H1 (cell line): ENCODE data around the gene CPNE4. TPM values are rescaled to one million over a fixed set of nuclear protein-coding genes. Genes with fewer than 3 reads are reported as not detected.

Experiments
- CTCF ChIA-PET: fragments of 300-600 bp; sonication (Branson Sonifier 250); formaldehyde crosslinking; loops from one replicate; lab custom pipeline; 2021; ENCODE audit not compliant: partially characterized antibody; lab: Charles Lee
- POLR2A ChIA-PET: fragments of 300-600 bp; sonication (Branson Sonifier 250); formaldehyde crosslinking; loops from one replicate; lab custom pipeline; 2021; ENCODE audit warnings: inconsistent platforms; ENCODE audit not compliant: partially characterized antibody; lab: Charles Lee
- DNase-seq, 2 experiments: peaks; one replicate each; pipeline versions ENCODE4 v3.0.0 to v3.0.0-alpha.2; 2010 to 2022; ENCODE audit warnings: low spot score in 2 of 2, low read depth in 1 of 2, mixed read lengths in 1 of 2
- FAIRE-seq: peaks from 2 replicates; lab custom pipeline; 2011; peaks lifted over from hg19 to GRCh38; lab: Jason Lieb, UNC
- H2AFZ ChIP-seq: 2 replicates; pipeline ENCODE4 v1.8.1; 2012; ENCODE audit warnings: low read length, inconsistent platforms
- H2AK5ac ChIP-seq: 2 replicates; pipeline ENCODE4 v1.6.1; 2013; ENCODE audit warnings: low read depth, low read length
- H2BK120ac ChIP-seq: replicated peaks from 2 replicates; pipeline ENCODE3; 2013; ENCODE audit warnings: low read depth, low read length, inconsistent platforms
- H2BK12ac ChIP-seq: 2 replicates; pipeline ENCODE4 v1.6.1; 2013; ENCODE audit warnings: low read depth, low read length
- H2BK15ac ChIP-seq: 2 replicates; pipeline ENCODE4 v1.6.1; 2013; ENCODE audit warnings: low read length
- H2BK20ac ChIP-seq: 2 replicates; pipeline ENCODE4 v1.6.1; 2013; ENCODE audit warnings: low read length
- H2BK5ac ChIP-seq: 2 replicates; pipeline ENCODE4 v1.6.1; 2013; ENCODE audit warnings: low read depth, low read length
- H3K14ac ChIP-seq: 2 replicates; pipeline ENCODE4 v1.6.1; 2013; ENCODE audit warnings: inconsistent platforms; ENCODE audit not compliant: insufficient read length
- H3K18ac ChIP-seq: 2 replicates; pipeline ENCODE4 v1.6.1; 2013; ENCODE audit warnings: low read length; ENCODE audit errors: extremely low read depth
- H3K23ac ChIP-seq: 2 replicates; pipeline ENCODE4 v1.6.1; 2013; ENCODE audit warnings: inconsistent platforms; ENCODE audit not compliant: insufficient read length
- H3K23me2 ChIP-seq: 2 replicates; pipeline ENCODE4 v1.6.1; 2013; ENCODE audit warnings: low read depth, low read length
- H3K27ac ChIP-seq: 2 replicates; pipeline ENCODE4 v1.6.1; 2011; ENCODE audit warnings: low read depth, low read length, inconsistent platforms
- H3K27me3 ChIP-seq, 4 experiments: replicated peaks in 1 of 4; 1 replicate in 1 of 4; 2 replicates in 3 of 4; pipeline versions ENCODE4 v1.6.1 to v1.8.1; 2011 to 2013; ENCODE audit warnings: low read length in 3 of 4, mild to moderate bottlenecking in 3 of 4, inconsistent platforms in 2 of 4, mixed read lengths in 2 of 4, moderate library complexity in 1 of 4; ENCODE audit not compliant: control insufficient read depth in 3 of 4, insufficient read depth in 3 of 4; ENCODE audit errors: extremely low read depth in 1 of 4
- H3K36me3 ChIP-seq, 4 experiments: 2 replicates each; pipeline versions ENCODE4 v1.6.1 to v1.8.1; 2011 to 2013; ENCODE audit warnings: mild to moderate bottlenecking in 4 of 4, low read length in 3 of 4, moderate library complexity in 2 of 4, control low read depth in 1 of 4, inconsistent platforms in 1 of 4; ENCODE audit not compliant: insufficient read depth in 4 of 4, control insufficient read depth in 2 of 4
- H3K4ac ChIP-seq: replicated peaks from 2 replicates; pipeline ENCODE3; 2013; ENCODE audit warnings: low read length, low read depth, mixed read lengths, inconsistent platforms; ENCODE audit not compliant: insufficient read length
- H3K4me1 ChIP-seq, 4 experiments: replicated peaks in 1 of 4; 1 replicate in 1 of 4; 2 replicates in 3 of 4; pipeline versions ENCODE4 v1.6.1 to v1.8.1; 2011 to 2013; ENCODE audit warnings: low read length in 3 of 4, inconsistent platforms in 2 of 4, mixed read lengths in 1 of 4; ENCODE audit not compliant: insufficient read depth in 4 of 4, control insufficient read depth in 3 of 4
- H3K4me2 ChIP-seq, 2 experiments: 2 replicates each; pipeline versions ENCODE4 v1.6.1 to v1.8.1; 2011 to 2013; ENCODE audit warnings: low read depth in 2 of 2, low read length in 2 of 2, control low read depth in 1 of 2, inconsistent platforms in 1 of 2, mild to moderate bottlenecking in 1 of 2; ENCODE audit not compliant: insufficient read depth in 1 of 2
- H3K4me3 ChIP-seq, 4 experiments: fragments of 200-600, 300-600 bp in 1 of 4; sonication (generic), shearing (Covaris generic), sonication (Bioruptor Twin) in 1 of 4; 2 replicates each; pipeline versions ENCODE4 v1.5.1 to v1.8.1; 2011 to 2016; ENCODE audit warnings: low read length in 4 of 4, low read depth in 3 of 4, control low read depth in 2 of 4, inconsistent platforms in 2 of 4, mild to moderate bottlenecking in 2 of 4, mixed read lengths in 1 of 4, moderate library complexity in 1 of 4; ENCODE audit not compliant: insufficient read depth in 2 of 4; ENCODE audit errors: extremely low read depth in 1 of 4
- H3K56ac ChIP-seq: replicated peaks from 2 replicates; pipeline ENCODE3; 2013; ENCODE audit warnings: low read depth, mild to moderate bottlenecking, mixed read lengths, low read length, inconsistent platforms; ENCODE audit not compliant: insufficient read length
- H3K79me1 ChIP-seq: 2 replicates; pipeline ENCODE4 v1.6.1; 2013; ENCODE audit warnings: low read depth, low read length, control low read depth
- H3K79me2 ChIP-seq, 2 experiments: 2 replicates each; pipeline versions ENCODE4 v1.6.1 to v1.8.1; 2012 to 2013; ENCODE audit warnings: low read length in 2 of 2, mild to moderate bottlenecking in 2 of 2, inconsistent platforms in 1 of 2; ENCODE audit not compliant: insufficient read depth in 2 of 2, control insufficient read depth in 1 of 2
- H3K9ac ChIP-seq, 4 experiments: replicated peaks in 1 of 4; 1 replicate in 1 of 4; 2 replicates in 3 of 4; pipeline versions ENCODE4 v1.6.1 to v1.8.1; 2011 to 2013; ENCODE audit warnings: low read depth in 3 of 4, low read length in 3 of 4, control low read depth in 2 of 4, mild to moderate bottlenecking in 2 of 4, moderate library complexity in 2 of 4, inconsistent platforms in 1 of 4; ENCODE audit errors: extremely low read depth in 1 of 4
- H3K9me3 ChIP-seq, 2 experiments: 2 replicates each; pipeline versions ENCODE4 v1.6.1 to v1.8.1; 2012 to 2013; ENCODE audit warnings: mild to moderate bottlenecking in 2 of 2, moderate library complexity in 2 of 2, control low read depth in 1 of 2, inconsistent platforms in 1 of 2, low read depth in 1 of 2, low read length in 1 of 2, mixed read lengths in 1 of 2; ENCODE audit not compliant: insufficient read depth in 2 of 2
- H4K20me1 ChIP-seq, 2 experiments: replicated peaks in 1 of 2; 2 replicates each; pipeline versions ENCODE3 to v1.8.1; 2011 to 2013; ENCODE audit warnings: inconsistent platforms in 2 of 2, low read length in 2 of 2, mild to moderate bottlenecking in 1 of 2; ENCODE audit not compliant: insufficient read depth in 2 of 2, control insufficient read depth in 1 of 2
- H4K5ac ChIP-seq: 2 replicates; pipeline ENCODE4 v1.6.1; 2013; ENCODE audit warnings: low read length, low read depth, mixed read lengths, inconsistent platforms; ENCODE audit not compliant: insufficient read length
- H4K8ac ChIP-seq: 2 replicates; pipeline ENCODE4 v1.8.0; 2013; ENCODE audit warnings: mild to moderate bottlenecking, moderate library complexity, low read length, inconsistent platforms; ENCODE audit not compliant: insufficient read depth; ENCODE audit errors: extremely low read depth
- H4K91ac ChIP-seq: replicated peaks from 2 replicates; pipeline ENCODE3; 2013; ENCODE audit warnings: low read length, mixed read lengths, inconsistent platforms; ENCODE audit not compliant: insufficient read length
- CBX5 ChIP-seq: fragments of 300-800, 300-1000 bp; sonication (generic); IDR thresholded peaks from 2 replicates; pipeline ENCODE4 v1.7.1; 2016; ENCODE audit warnings: antibody characterized with exemption, low read length, low read depth
- CREB1 ChIP-seq: IDR thresholded peaks from 2 replicates; pipeline ENCODE4 v1.6.1; 2012; ENCODE audit warnings: inconsistent platforms
- JUN ChIP-seq: IDR thresholded peaks from 2 replicates; pipeline ENCODE4 v1.6.1; 2011; ENCODE audit warnings: low read depth, mild to moderate bottlenecking, improper control_type of control experiment, low read length
- JUND ChIP-seq: IDR thresholded peaks from 2 replicates; pipeline ENCODE4 v1.6.1; 2011; ENCODE audit warnings: mild to moderate bottlenecking, improper control_type of control experiment, low read length
- POLR2A ChIP-seq, 2 experiments: IDR thresholded peaks; 1 replicate in 1 of 2; 2 replicates in 1 of 2; pipeline ENCODE4 v1.6.1; 2011; ENCODE audit warnings: low read depth in 2 of 2, low read length in 2 of 2, mild to moderate bottlenecking in 2 of 2; ENCODE audit errors: control extremely low read depth in 1 of 2
- RAD21 ChIP-seq, 2 experiments: IDR thresholded peaks in 1 of 2; conservative IDR thresholded peaks in 1 of 2; 2 replicates each; pipeline ENCODE4 v1.6.1; 2011; ENCODE audit warnings: low read depth in 2 of 2, low read length in 2 of 2, improper control_type of control experiment in 1 of 2, inconsistent platforms in 1 of 2, mild to moderate bottlenecking in 1 of 2, moderate library complexity in 1 of 2
- RFX5 ChIP-seq: IDR thresholded peaks from 2 replicates; pipeline ENCODE4 v1.6.1; 2011; ENCODE audit warnings: low read depth, low read length, improper control_type of control experiment, borderline replicate concordance
- RXRA ChIP-seq: IDR thresholded peaks from 2 replicates; pipeline ENCODE4 v1.6.1; 2011; ENCODE audit warnings: low read depth, mild to moderate bottlenecking, low read length, moderate library complexity; ENCODE audit not compliant: insufficient read depth
- SP1 ChIP-seq: IDR thresholded peaks from 2 replicates; pipeline ENCODE4 v1.6.1; 2011; ENCODE audit warnings: low read depth, low read length
- TBP ChIP-seq: IDR thresholded peaks from 2 replicates; pipeline ENCODE4 v1.6.1; 2011; ENCODE audit warnings: low read depth, low read length, improper control_type of control experiment
- WGBS, 2 experiments: shearing (Covaris generic) in 1 of 2; methylation state at CpG; one replicate each; pipeline versions ENCODE4 v1.1.6 to v1.1.7; 2013 to 2015; ENCODE audit warnings: low lambda C conversion rate in 2 of 2, mixed read lengths in 2 of 2, inconsistent platforms in 1 of 2, low coverage in 1 of 2, missing lambda C conversion rate in 1 of 2; ENCODE audit not compliant: insufficient replicate concordance in 2 of 2, insufficient coverage in 1 of 2, insufficient read length in 1 of 2; ENCODE audit errors: extremely low coverage in 1 of 2, missing lambda C conversion rate in 1 of 2; 5-methylcytosine and 5-hydroxymethylcytosine counted together
- polyA plus RNA-seq, 7 experiments: library from polyadenylated mRNA; depleted of rRNA in 3 of 7; stranded (reverse) in 5 of 7; unstranded in 2 of 7; fragments of >200 nt in 5 of 7; fragments of 200-250 nt in 2 of 7; gene quantifications; 1 replicate in 5 of 7; 2 replicates in 1 of 7; 4 replicates in 1 of 7; pipeline versions ENCODE4 v1.2.1 to v1.2.3, GENCODE V29; 2011 to 2013; ENCODE audit warnings: missing spikeins in 2 of 7, mixed read lengths in 2 of 7
- total RNA-seq: library from RNA; stranded (reverse); fragmentation: NEBNext Ultra II Directional; extraction: Animal tissue kit (Norgen Biotek cat#: 25700); gene quantifications from 2 replicates; pipeline ENCODE4 v1.2.1, GENCODE V29; 2021
- TF ChIP-seq, protein P1 (sequence below): IDR thresholded peaks from 2 replicates; pipeline ENCODE4 v1.6.1; 2012; ENCODE audit warnings: low read length, inconsistent platforms

Gene CPNE4
- total and polyA plus RNA-seq, 2 of the 8 experiments (the other 6 are each of a cell fraction or from before 2014, with no cell fraction given): 0.82 to 3.8 TPM

DNA sequence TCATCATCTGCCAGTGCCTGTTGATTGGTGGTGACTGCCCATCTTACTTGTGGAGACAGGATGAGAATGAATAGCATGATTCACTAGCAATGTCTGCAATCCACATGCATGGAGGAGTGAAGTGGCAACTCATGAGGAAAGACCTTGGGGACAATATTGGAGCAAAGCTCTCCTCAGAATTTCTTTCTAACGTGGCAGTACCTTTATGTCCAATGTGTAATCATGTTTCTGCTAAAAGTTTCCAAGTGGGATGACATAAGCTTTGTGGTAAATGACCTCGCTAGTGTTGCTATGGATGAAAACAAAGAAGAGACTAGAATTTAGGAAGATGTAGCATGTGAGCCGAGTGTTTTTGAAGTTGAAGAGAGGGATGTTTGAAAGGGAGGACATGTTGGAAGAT lies 117.8 kb downstream of the CPNE4 start:
- Histone ChIP-seq H3K23me2 (no peaks in the 10 kb centered on the region; the same call in 1 of the 2 replicates), H2AFZ (no peak overlapping the region), H4K20me1 (no peaks in the 10 kb centered on the region), H3K14ac (no peak overlapping the region), H2BK12ac (peak overlapping the region; percentile 60; the same call in 1 of the 2 replicates), H2BK20ac (no peak overlapping the region), H3K4ac (no peak overlapping the region), H3K4me3 (no peak overlapping the region), H3K27ac (no peak overlapping the region; the same call in 1 of the 2 replicates), H3K23ac (no peak overlapping the region), H3K18ac (no peak overlapping the region), H2BK15ac (0 out of 2 replicates have a peak overlapping the region, but pooled peaks have one; percentile 63), H4K8ac (no peak overlapping the region), H3K4me2 (no peak overlapping the region), H3K9me3 (no peaks in the 10 kb centered on the region), H2AK5ac (no peak overlapping the region), H4K5ac (no peak overlapping the region), H3K79me1 (no peaks in the 10 kb centered on the region), H4K91ac (no peak overlapping the region), H3K36me3 (no peaks in the 10 kb centered on the region), H3K4me1 (peaks cover 0 to 29% (median 20%) of the 10 kb centered on the region in 4 experiments; a peak in 6 of 7 replicates), H3K56ac (no peak overlapping the region), H3K79me2 (no peaks in the 10 kb centered on the region), H3K9ac (no peak overlapping the region), H3K27me3 (no peaks in the 10 kb centered on the region), H2BK120ac (no peak overlapping the region), H2BK5ac (no peak overlapping the region)
- TF ChIP-seq TBP: no peak
- TF ChIP-seq POLR2A (IDR thresholded peaks at IDR 0.05; ENCODE audit: control extremely low read depth in 1 of 2, low read depth in 2 of 2, low read length in 2 of 2): no peak
- no peak for TF ChIP-seq CREB1
- no peak for TF ChIP-seq RAD21 (IDR thresholded peaks at IDR 0.05 in 1 of 2, conservative IDR thresholded peaks at IDR 0.05 in 1 of 2; ENCODE audit: low read depth in 2 of 2, low read length in 2 of 2)
- TF ChIP-seq JUND: no peak
- TF ChIP-seq JUN: no peak
- no peak for TF ChIP-seq RXRA
- TF ChIP-seq CBX5: no peak
- no peak for TF ChIP-seq SP1
- no peak for TF ChIP-seq RFX5
- TF ChIP-seq, protein P1, sequence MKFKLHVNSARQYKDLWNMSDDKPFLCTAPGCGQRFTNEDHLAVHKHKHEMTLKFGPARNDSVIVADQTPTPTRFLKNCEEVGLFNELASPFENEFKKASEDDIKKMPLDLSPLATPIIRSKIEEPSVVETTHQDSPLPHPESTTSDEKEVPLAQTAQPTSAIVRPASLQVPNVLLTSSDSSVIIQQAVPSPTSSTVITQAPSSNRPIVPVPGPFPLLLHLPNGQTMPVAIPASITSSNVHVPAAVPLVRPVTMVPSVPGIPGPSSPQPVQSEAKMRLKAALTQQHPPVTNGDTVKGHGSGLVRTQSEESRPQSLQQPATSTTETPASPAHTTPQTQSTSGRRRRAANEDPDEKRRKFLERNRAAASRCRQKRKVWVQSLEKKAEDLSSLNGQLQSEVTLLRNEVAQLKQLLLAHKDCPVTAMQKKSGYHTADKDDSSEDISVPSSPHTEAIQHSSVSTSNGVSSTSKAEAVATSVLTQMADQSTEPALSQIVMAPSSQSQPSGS: no peak
- CTCF ChIA-PET: no interaction called here
- no peak for DNase-seq
- POLR2A ChIA-PET: no interaction called here
- WGBS, 2 experiments: 87 to 100% methylated on average over 1 to 3 of the region's 3 CpGs
- FAIRE-seq: no peak
